OCI-LY1 (cell line): ENCODE data around the gene MAST4.

Experiments used
- H2AFZ ChIP-seq: fragments of 200-600 bp; sonication (generic), shearing (Covaris generic); 2 replicates; pipeline ENCODE4 v1.6.0; 2014; ENCODE audit warnings: antibody characterized with exemption, mild to moderate bottlenecking, low read length
- H3F3A ChIP-seq: fragments of 200-600 bp; sonication (generic), shearing (Covaris generic); 2 replicates; pipeline ENCODE4 v1.6.0; 2014; ENCODE audit warnings: mild to moderate bottlenecking, antibody characterized with exemption, low read length, moderate library complexity; ENCODE audit not compliant: insufficient read depth
- H3K27ac ChIP-seq: fragments of 200-600 bp; sonication (generic); 2 replicates; pipeline ENCODE4 v1.5.1; 2014; ENCODE audit warnings: low read length, mixed run types, mild to moderate bottlenecking, low read depth; ENCODE audit not compliant: poor library complexity, severe bottlenecking
- H3K27me3 ChIP-seq: fragments of 200-600 bp; sonication (generic); 2 replicates; pipeline ENCODE4 v1.6.0; 2014; ENCODE audit warnings: antibody characterized with exemption, mild to moderate bottlenecking, low read length, moderate library complexity; ENCODE audit not compliant: insufficient read depth
- H3K36me3 ChIP-seq: fragments of 200-600 bp; sonication (generic); 2 replicates; pipeline ENCODE4 v1.6.1; 2014; ENCODE audit warnings: mild to moderate bottlenecking, antibody characterized with exemption, low read length, moderate library complexity, mixed read lengths; ENCODE audit not compliant: insufficient read depth
- H3K4me1 ChIP-seq: fragments of 200-600 bp; sonication (generic); 2 replicates; pipeline ENCODE4 v1.5.1; 2014; ENCODE audit warnings: mild to moderate bottlenecking, low read length, moderate library complexity; ENCODE audit not compliant: insufficient read depth, severe bottlenecking
- H3K4me2 ChIP-seq: fragments of 200-600 bp; sonication (generic), shearing (Covaris generic); 2 replicates; pipeline ENCODE4 v1.6.1; 2014; ENCODE audit warnings: low read length
- H3K4me3 ChIP-seq: fragments of 200-600 bp; sonication (generic); 2 replicates; pipeline ENCODE4 v1.5.1; 2014; ENCODE audit warnings: low read length, low read depth, mild to moderate bottlenecking, mixed read lengths; ENCODE audit not compliant: poor library complexity, severe bottlenecking
- H3K79me2 ChIP-seq: fragments of 200-600 bp; shearing (Covaris generic); 2 replicates; pipeline ENCODE4 v1.6.1; 2016; ENCODE audit warnings: mixed run types, low read length, mixed read lengths; ENCODE audit not compliant: insufficient read depth
- H3K9ac ChIP-seq: fragments of 200-600 bp; sonication (generic), shearing (Covaris generic); 2 replicates; pipeline ENCODE4 v1.6.1; 2014; ENCODE audit warnings: mild to moderate bottlenecking, low read length, mixed read lengths
- H3K9me2 ChIP-seq: fragments of 200-600 bp; sonication (generic), shearing (Covaris generic); 2 replicates; pipeline ENCODE4 v1.6.1; 2014; ENCODE audit warnings: low read depth, mild to moderate bottlenecking, low read length, mixed read lengths
- H3K9me3 ChIP-seq: fragments of 200-600 bp; shearing (Covaris generic); 2 replicates; pipeline ENCODE4 v1.6.1; 2014; ENCODE audit warnings: low read length, mixed read lengths
- H4K20me1 ChIP-seq: fragments of 200-600 bp; sonication (generic), shearing (Covaris generic); 2 replicates; pipeline ENCODE4 v1.6.0; 2016; ENCODE audit warnings: mild to moderate bottlenecking, low read length; ENCODE audit not compliant: insufficient read depth
- CTCF ChIP-seq: fragments of 200-600 bp; sonication (generic), shearing (Covaris generic); IDR thresholded peaks from 2 replicates; pipeline ENCODE4 v1.5.1; 2017; ENCODE audit warnings: mild to moderate bottlenecking, antibody characterized with exemption, low read length, moderate library complexity, mixed read lengths
- EZH2 ChIP-seq: fragments of 200-600 bp; sonication (generic), shearing (Covaris generic); IDR thresholded peaks from 2 replicates; pipeline ENCODE4 v1.8.0; 2017; ENCODE audit warnings: borderline replicate concordance, mixed run types, mild to moderate bottlenecking, antibody characterized with exemption, low read length, moderate library complexity, mixed read lengths

The MAST4 gene

GRCh38 chr5:67050125-67050524 is 453.9 kb downstream of the MAST4 start:
- Histone ChIP-seq H3K4me3 (no peak overlapping the region), H3K79me2 (no peaks in the 10 kb centered on the region), H3K27ac (no peak overlapping the region), H3K27me3 (no peaks in the 10 kb centered on the region; the same call in 1 of the 2 replicates), H3K4me2 (no peak overlapping the region), H2AFZ (no peak overlapping the region), H4K20me1 (no peaks in the 10 kb centered on the region), H3K4me1 (no peaks in the 10 kb centered on the region), H3K9me3 (no peaks in the 10 kb centered on the region), H3K9ac (no peak overlapping the region), H3K9me2 (no peaks in the 10 kb centered on the region), H3K36me3 (no peaks in the 10 kb centered on the region), H3F3A (no peaks in the 10 kb centered on the region)
- TF ChIP-seq CTCF (no peak), EZH2 (no peak)

GRCh38 chr5:67050635-67051034 is 454.4 kb downstream of the MAST4 start:
- no peaks in the 10 kb centered on the region for H3K36me3 ChIP-seq
- no peaks in the 10 kb centered on the region for H3K79me2 ChIP-seq
- no peak overlapping the region for H3K9ac ChIP-seq
- no peak for TF ChIP-seq CTCF
- no peak for TF ChIP-seq EZH2
- no peaks in the 10 kb centered on the region for H4K20me1 ChIP-seq
- no peaks in the 10 kb centered on the region for H3K9me2 ChIP-seq
- no peak overlapping the region for H3K4me3 ChIP-seq
- no peak overlapping the region for H3K4me2 ChIP-seq
- no peaks in the 10 kb centered on the region for H3F3A ChIP-seq
- no peaks in the 10 kb centered on the region for H3K9me3 ChIP-seq
- no peak overlapping the region for H3K27ac ChIP-seq
- no peak overlapping the region for H2AFZ ChIP-seq
- H3K27me3 ChIP-seq, result no peaks in the 10 kb centered on the region; the same call in 1 of the 2 replicates
- no peaks in the 10 kb centered on the region for H3K4me1 ChIP-seq

- H2AFZ ChIP-seq, result no peak overlapping the region
- H3K36me3 ChIP-seq, result no peaks in the 10 kb centered on the region
- H3K4me2 ChIP-seq, result no peak overlapping the region
- no peaks in the 10 kb centered on the region; the same call in 1 of the 2 replicates for H3K27me3 ChIP-seq
- no peaks in the 10 kb centered on the region for H3K4me1 ChIP-seq
- H3K27ac ChIP-seq, result no peak overlapping the region
- H3K9me2 ChIP-seq, result no peaks in the 10 kb centered on the region
- H3K79me2 ChIP-seq, result no peaks in the 10 kb centered on the region
- H3K9ac ChIP-seq, result no peak overlapping the region
- no peaks in the 10 kb centered on the region for H4K20me1 ChIP-seq
- no peaks in the 10 kb centered on the region for H3K9me3 ChIP-seq
- no peak overlapping the region for H3K4me3 ChIP-seq
- TF ChIP-seq CTCF, result no peak
- H3F3A ChIP-seq, result no peaks in the 10 kb centered on the region
Observed at GRCh38 chr5:67051164-67051563, 455.0 kb downstream of the MAST4 start.
